Liver (tissue), 3 donors: ENCODE data around the gene RAB11FIP5.

Source experiments
- JUND ChIP-seq, 2 donors: IDR thresholded peaks; 2 replicates each; pipeline ENCODE4 v1.6.1; 2016; ENCODE audit warnings: antibody characterized with exemption in 2 of 2
- RAD21 ChIP-seq, 2 donors: IDR thresholded peaks; 2 replicates each; pipeline ENCODE4 v1.6.1; 2016; ENCODE audit warnings: antibody characterized with exemption in 2 of 2, mild to moderate bottlenecking in 2 of 2
- TAF1 ChIP-seq: conservative IDR thresholded peaks from 2 replicates; pipeline ENCODE4 v1.6.1; 2016; ENCODE audit warnings: antibody characterized with exemption, mild to moderate bottlenecking
- YY1 ChIP-seq: IDR thresholded peaks from 2 replicates; pipeline ENCODE4 v1.6.1; 2016; ENCODE audit warnings: antibody characterized with exemption, mild to moderate bottlenecking
- TF ChIP-seq, protein P1 (sequence below): fragments of 150-350 bp; IDR thresholded peaks from 2 replicates; pipeline ENCODE4 v1.5.1; 2017; ENCODE audit warnings: improper control_type of control experiment, low read depth, low read length; ENCODE audit not compliant: missing input control
- TF ChIP-seq, protein P2 (sequence below): IDR thresholded peaks from 2 replicates; pipeline ENCODE4 v1.6.1; 2016; ENCODE audit warnings: antibody characterized with exemption
- TF ChIP-seq, protein P3 (sequence below): IDR thresholded peaks from 2 replicates; pipeline ENCODE4 v1.6.1; 2016; ENCODE audit warnings: antibody characterized with exemption, mild to moderate bottlenecking
- TF ChIP-seq, protein P4 (sequence below): IDR thresholded peaks from 2 replicates; pipeline ENCODE4 v1.6.1; 2016; ENCODE audit warnings: antibody characterized with exemption
- donor health status: healthy.
- donor health status: healthy.

DNA sequence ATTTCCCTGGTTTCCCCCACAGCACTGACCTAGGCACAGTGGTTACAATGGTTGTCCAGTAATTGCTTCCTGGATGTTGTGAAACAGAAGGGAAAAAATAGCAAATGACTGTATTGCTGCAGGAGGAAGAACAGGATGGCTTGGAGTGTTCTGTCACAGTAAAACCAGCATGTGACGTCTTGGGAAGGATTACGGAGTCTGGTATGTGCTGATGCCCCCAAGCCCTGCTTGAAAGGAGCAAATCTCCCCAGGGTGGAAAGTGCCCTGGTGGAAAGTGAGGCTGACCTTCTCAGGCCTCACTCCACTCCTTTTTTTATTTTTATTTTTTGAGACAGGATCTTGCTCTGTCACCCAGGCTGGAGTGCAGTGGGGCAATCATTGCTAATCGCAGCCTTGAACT is 7.8 kb downstream of the RAB11FIP5 start:
- TF ChIP-seq, protein P1, sequence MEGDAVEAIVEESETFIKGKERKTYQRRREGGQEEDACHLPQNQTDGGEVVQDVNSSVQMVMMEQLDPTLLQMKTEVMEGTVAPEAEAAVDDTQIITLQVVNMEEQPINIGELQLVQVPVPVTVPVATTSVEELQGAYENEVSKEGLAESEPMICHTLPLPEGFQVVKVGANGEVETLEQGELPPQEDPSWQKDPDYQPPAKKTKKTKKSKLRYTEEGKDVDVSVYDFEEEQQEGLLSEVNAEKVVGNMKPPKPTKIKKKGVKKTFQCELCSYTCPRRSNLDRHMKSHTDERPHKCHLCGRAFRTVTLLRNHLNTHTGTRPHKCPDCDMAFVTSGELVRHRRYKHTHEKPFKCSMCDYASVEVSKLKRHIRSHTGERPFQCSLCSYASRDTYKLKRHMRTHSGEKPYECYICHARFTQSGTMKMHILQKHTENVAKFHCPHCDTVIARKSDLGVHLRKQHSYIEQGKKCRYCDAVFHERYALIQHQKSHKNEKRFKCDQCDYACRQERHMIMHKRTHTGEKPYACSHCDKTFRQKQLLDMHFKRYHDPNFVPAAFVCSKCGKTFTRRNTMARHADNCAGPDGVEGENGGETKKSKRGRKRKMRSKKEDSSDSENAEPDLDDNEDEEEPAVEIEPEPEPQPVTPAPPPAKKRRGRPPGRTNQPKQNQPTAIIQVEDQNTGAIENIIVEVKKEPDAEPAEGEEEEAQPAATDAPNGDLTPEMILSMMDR = no peak
- TF ChIP-seq RAD21 (IDR thresholded peaks at IDR 0.05) = no peak
- TF ChIP-seq, protein P2, sequence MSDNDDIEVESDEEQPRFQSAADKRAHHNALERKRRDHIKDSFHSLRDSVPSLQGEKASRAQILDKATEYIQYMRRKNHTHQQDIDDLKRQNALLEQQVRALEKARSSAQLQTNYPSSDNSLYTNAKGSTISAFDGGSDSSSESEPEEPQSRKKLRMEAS = no peak
- TF ChIP-seq, protein P3, sequence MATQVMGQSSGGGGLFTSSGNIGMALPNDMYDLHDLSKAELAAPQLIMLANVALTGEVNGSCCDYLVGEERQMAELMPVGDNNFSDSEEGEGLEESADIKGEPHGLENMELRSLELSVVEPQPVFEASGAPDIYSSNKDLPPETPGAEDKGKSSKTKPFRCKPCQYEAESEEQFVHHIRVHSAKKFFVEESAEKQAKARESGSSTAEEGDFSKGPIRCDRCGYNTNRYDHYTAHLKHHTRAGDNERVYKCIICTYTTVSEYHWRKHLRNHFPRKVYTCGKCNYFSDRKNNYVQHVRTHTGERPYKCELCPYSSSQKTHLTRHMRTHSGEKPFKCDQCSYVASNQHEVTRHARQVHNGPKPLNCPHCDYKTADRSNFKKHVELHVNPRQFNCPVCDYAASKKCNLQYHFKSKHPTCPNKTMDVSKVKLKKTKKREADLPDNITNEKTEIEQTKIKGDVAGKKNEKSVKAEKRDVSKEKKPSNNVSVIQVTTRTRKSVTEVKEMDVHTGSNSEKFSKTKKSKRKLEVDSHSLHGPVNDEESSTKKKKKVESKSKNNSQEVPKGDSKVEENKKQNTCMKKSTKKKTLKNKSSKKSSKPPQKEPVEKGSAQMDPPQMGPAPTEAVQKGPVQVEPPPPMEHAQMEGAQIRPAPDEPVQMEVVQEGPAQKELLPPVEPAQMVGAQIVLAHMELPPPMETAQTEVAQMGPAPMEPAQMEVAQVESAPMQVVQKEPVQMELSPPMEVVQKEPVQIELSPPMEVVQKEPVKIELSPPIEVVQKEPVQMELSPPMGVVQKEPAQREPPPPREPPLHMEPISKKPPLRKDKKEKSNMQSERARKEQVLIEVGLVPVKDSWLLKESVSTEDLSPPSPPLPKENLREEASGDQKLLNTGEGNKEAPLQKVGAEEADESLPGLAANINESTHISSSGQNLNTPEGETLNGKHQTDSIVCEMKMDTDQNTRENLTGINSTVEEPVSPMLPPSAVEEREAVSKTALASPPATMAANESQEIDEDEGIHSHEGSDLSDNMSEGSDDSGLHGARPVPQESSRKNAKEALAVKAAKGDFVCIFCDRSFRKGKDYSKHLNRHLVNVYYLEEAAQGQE = no peak
- no peak for TF ChIP-seq YY1
- TF ChIP-seq, protein P4, sequence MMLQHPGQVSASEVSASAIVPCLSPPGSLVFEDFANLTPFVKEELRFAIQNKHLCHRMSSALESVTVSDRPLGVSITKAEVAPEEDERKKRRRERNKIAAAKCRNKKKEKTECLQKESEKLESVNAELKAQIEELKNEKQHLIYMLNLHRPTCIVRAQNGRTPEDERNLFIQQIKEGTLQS = no peak
- TF ChIP-seq TAF1 = no peak
- no peak for TF ChIP-seq JUND (IDR thresholded peaks at IDR 0.05)
